Activated naive CD8-positive, alpha-beta T cell (primary cell): Measurements from ENCODE around the gene SUGT1.
"Not testable (repeated sequence)": the region's sequence is repeated elsewhere in the genome, so short reads cannot be mapped to it uniquely, and the experiment has no call there.

ENCODE experiments used
- H3K27ac Mint-ChIP-seq: one replicate; pipeline ENCODE4 v1.8.0; 2021; ENCODE audit warnings: mixed read lengths
- H3K27me3 Mint-ChIP-seq: one replicate; pipeline ENCODE4 v1.8.0; 2021; ENCODE audit warnings: mixed read lengths
- H3K36me3 Mint-ChIP-seq: one replicate; pipeline ENCODE4 v1.8.0; 2021; ENCODE audit warnings: mixed read lengths
- H3K4me1 Mint-ChIP-seq: one replicate; pipeline ENCODE4 v1.8.0; 2021; ENCODE audit warnings: low read depth, mixed read lengths
- H3K4me3 Mint-ChIP-seq: one replicate; pipeline ENCODE4 v1.8.0; 2021; ENCODE audit warnings: mild to moderate bottlenecking, mixed read lengths
- H3K9me3 Mint-ChIP-seq: one replicate; pipeline ENCODE4 v1.8.0; 2021; ENCODE audit warnings: low read depth, mixed read lengths

The SUGT1 gene

DNA sequence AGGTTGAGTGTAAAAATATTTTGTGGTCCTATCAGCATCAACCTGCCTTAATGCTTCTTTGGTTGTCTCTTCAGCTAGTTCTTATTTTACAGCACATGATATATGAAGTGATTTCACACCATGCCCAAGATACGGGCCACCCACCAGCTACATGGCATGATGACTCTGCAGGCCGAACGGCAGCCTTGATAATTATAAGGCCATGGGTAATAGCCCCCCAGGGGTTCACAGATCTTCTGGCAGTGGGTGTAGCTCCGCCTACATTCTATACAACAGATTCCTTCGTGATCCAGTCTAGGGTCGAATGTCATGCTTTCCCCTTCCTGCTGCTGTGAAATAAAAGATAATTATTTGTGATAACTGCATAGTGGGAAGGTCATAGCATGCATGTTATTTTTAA is 50.8 kb downstream of the SUGT1 start:
- no peaks in the 10 kb centered on the region for H3K4me1 Mint-ChIP-seq
- H3K9me3 Mint-ChIP-seq, result no peaks in the 10 kb centered on the region
- H3K4me3 Mint-ChIP-seq, result no peak overlapping the region
- H3K27ac Mint-ChIP-seq, result no peak overlapping the region
- no peaks in the 10 kb centered on the region for H3K36me3 Mint-ChIP-seq
- H3K27me3 Mint-ChIP-seq, result no peaks in the 10 kb centered on the region

DNA sequence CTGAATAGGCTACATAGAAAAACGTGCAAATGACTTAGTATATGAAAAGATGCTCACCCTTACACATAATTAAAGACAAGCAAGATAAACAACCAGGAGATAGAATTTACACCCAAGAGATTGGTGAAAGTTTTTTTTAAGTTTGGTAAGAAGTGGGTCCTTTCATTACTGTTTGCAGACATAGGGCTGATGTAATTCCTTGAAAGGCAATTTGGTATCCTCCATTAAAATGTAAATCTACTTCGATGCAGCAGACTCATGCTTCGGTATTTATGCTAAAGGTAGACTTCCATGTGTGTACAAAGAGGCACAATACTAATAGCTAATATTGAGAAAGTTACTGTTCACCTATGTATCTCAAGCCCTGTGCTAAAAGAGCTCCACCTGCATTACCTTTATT is 53.4 kb downstream of the SUGT1 start:
- no peaks in the 10 kb centered on the region for H3K4me1 Mint-ChIP-seq
- H3K36me3 Mint-ChIP-seq, result no peaks in the 10 kb centered on the region
- no peak overlapping the region for H3K27ac Mint-ChIP-seq
- H3K4me3 Mint-ChIP-seq, result no peak overlapping the region
- peaks cover 1% of the 10 kb centered on the region for H3K27me3 Mint-ChIP-seq
- H3K9me3 Mint-ChIP-seq, result no peaks in the 10 kb centered on the region

DNA sequence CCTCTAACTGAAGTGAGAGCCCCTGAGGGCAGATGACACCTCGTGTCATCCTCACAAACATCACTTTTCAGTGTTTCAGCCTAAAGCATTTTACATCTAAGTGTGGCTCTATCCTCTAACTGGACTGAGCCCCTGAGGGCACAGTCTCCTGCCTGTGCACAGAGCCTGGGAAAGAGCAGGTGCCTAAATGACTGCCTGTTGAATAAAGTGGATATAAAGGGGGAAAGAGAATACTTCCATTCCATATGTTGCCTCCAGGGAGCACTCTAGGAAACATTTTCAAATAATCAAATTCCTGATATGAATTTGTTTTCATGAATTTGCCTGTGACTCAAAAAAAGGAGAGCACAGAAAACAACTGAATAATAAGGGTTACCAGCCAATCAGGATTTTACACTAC is 54.7 kb downstream of the SUGT1 start:
- H3K36me3 Mint-ChIP-seq, result no peaks in the 10 kb centered on the region
- H3K4me3 Mint-ChIP-seq, result no peak overlapping the region
- no peak overlapping the region for H3K27ac Mint-ChIP-seq
- H3K9me3 Mint-ChIP-seq, result no peaks in the 10 kb centered on the region
- H3K4me1 Mint-ChIP-seq, result no peaks in the 10 kb centered on the region
- H3K27me3 Mint-ChIP-seq, result peaks cover 1% of the 10 kb centered on the region

DNA sequence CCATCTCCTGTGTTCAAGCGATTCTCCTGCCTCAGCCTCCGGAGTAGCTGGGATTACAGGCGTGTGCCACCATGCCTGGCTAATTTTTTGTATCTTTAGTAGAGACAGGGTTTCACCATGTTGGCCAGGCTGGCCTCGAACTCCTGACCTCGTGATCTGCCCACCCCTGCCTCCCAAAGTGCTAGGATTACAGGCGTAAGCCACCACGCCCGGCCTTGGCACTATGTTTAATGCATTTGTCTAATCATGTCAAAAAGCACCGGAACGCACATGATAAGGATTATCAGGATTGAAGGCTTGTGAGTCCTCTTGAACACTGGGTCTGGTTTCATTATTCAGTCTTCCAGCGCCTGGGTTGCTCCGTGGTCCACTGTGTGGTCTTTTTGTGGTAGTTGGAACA is 55.6 kb downstream of the SUGT1 start:
- not testable (repeated sequence) for H3K27me3 Mint-ChIP-seq, H3K4me3 Mint-ChIP-seq, H3K9me3 Mint-ChIP-seq, H3K4me1 Mint-ChIP-seq, H3K27ac Mint-ChIP-seq, H3K36me3 Mint-ChIP-seq

DNA sequence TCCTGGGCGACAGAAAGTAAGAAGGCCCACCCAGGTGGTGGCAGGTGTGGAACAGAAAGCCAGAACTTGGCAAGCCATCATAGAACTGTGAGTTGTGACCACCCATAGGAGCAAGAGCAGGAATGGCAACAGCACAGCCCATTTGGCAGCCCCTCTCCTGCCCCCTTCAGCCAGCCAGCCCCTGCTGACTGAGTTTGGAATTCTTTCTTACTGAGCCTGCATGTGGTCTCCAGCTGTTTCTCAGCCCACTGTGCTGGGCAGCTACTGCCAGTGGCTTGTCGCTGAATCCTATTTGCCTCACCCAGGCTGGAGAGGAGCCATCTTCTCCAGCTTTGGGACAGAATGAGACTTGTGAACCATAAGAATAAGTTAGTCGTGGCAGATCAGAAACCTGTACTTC is 58.6 kb downstream of the SUGT1 start:
- Mint-ChIP-seq H3K27ac (no peak overlapping the region), H3K4me1 (no peaks in the 10 kb centered on the region), H3K4me3 (no peak overlapping the region), H3K36me3 (no peaks in the 10 kb centered on the region), H3K27me3 (peaks cover 1% of the 10 kb centered on the region), H3K9me3 (no peaks in the 10 kb centered on the region)

DNA sequence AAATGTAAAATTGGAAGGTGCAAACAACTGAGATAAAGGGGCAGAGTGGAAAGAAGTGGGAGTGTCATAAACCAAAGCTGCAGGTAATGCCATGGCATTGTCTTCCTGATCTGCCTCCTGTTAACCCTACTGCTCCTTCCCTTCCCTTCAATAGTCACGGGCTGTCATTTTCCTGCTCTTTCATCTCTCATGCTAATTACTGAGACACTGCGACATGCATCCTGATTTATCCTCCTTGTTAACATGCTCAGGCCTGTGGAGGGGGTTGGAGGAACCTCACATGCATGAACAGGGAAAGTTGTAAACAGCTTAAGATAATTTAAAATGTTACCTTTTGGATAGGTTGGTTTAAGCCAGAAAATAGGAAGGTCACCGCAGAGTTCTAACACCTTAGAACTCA is 59.7 kb downstream of the SUGT1 start:
- Mint-ChIP-seq H3K36me3 (no peaks in the 10 kb centered on the region), H3K27ac (no peak overlapping the region), H3K9me3 (no peaks in the 10 kb centered on the region), H3K4me3 (no peak overlapping the region), H3K4me1 (no peaks in the 10 kb centered on the region), H3K27me3 (peaks cover 7% of the 10 kb centered on the region)

DNA sequence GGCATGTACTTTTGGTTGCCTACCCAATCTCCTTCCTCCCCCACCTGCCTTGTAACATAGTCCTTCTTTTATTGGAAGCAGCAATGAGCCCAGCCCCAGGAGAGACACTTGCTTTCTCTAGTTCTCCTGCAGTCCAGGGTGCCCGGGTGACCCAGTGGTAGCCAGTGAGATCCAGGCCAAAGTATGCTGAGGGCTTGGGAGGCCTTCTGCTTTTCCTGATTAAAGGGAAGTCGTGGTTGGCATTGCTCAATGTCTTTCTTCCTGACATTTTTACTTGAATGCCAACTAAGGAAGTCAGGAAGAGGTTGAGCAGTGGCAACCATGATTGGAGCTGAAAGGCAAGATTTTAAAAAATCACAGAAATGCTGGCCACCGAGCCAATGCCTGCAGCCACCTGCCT is 61.3 kb downstream of the SUGT1 start:
- Mint-ChIP-seq H3K27ac (no peak overlapping the region), H3K9me3 (peaks cover 7% of the 10 kb centered on the region), H3K4me1 (no peaks in the 10 kb centered on the region), H3K27me3 (peaks cover 13% of the 10 kb centered on the region), H3K4me3 (no peak overlapping the region), H3K36me3 (peaks cover 5% of the 10 kb centered on the region)

DNA sequence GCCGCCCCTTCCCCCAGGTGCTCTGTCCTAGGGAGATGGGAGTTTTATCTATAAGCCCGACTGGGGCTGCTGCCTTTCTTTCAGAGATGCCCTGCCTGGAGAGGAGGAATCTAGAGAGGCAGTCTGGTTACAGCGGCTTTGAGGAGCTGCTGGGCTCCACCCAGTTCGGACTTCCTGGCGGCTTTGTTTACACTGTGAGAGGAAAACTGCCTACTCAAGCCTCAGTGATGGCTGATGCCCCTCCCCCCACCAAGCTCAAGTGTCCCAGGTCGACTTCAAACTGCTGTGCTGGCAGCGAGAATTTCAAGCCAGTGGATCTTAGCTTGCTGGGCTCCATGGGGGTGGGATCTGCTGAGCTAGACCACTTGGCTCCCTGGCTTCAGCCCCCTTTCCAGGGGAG is 68.3 kb downstream of the SUGT1 start:
- not testable (repeated sequence) for H3K4me1 Mint-ChIP-seq, H3K27ac Mint-ChIP-seq, H3K4me3 Mint-ChIP-seq, H3K9me3 Mint-ChIP-seq
- Mint-ChIP-seq H3K36me3 (peaks cover 15% of the 10 kb centered on the region), H3K27me3 (peaks cover 24% of the 10 kb centered on the region)

DNA sequence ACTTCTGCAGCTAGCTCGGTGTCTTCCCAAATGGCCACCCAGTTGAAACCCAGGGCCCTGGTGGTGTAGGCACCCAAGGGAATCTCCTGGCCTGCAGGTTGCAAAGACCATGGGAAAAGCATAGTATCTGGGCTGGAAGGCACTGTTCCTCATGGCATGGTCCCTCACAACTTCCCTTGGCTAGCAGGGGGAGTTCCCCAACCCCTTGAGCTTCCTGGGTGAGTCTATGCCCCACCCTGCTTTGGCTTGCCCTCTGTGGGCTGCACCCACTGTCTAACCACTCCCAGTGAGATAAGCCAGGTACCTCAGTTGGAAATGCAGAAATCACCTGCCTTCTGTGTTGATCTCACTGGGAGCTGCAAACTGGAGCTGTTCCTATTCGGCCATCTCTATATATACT is 68.7 kb downstream of the SUGT1 start:
- not testable (repeated sequence) for H3K9me3 Mint-ChIP-seq, H3K27ac Mint-ChIP-seq, H3K4me1 Mint-ChIP-seq, H3K4me3 Mint-ChIP-seq
- peaks cover 24% of the 10 kb centered on the region for H3K27me3 Mint-ChIP-seq
- H3K36me3 Mint-ChIP-seq, result peaks cover 15% of the 10 kb centered on the region

DNA sequence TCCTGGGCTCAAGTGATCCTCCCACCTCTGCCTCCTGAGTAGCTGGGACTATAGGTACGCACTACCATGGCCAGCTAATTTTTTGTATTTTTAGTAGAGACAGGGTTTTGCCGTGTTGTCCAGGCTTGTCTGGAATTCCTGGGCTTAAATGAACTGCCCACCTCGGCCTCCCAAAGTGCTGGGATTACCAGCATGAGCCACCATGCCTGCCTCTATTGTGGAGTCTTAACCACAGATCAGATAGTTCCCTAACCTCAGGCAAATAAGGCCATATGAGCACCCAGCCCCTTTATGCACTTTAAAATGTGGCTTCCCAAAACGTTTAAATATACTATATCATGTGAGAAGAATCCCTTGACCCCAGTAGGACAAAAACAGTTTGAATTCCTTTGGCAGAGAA is 70.5 kb downstream of the SUGT1 start:
- H3K27ac Mint-ChIP-seq, result no peak overlapping the region
- H3K36me3 Mint-ChIP-seq, result peaks cover 15% of the 10 kb centered on the region
- no peaks in the 10 kb centered on the region for H3K4me1 Mint-ChIP-seq
- H3K27me3 Mint-ChIP-seq, result peaks cover 20% of the 10 kb centered on the region
- no peak overlapping the region for H3K4me3 Mint-ChIP-seq
- H3K9me3 Mint-ChIP-seq, result peaks cover 5% of the 10 kb centered on the region

DNA sequence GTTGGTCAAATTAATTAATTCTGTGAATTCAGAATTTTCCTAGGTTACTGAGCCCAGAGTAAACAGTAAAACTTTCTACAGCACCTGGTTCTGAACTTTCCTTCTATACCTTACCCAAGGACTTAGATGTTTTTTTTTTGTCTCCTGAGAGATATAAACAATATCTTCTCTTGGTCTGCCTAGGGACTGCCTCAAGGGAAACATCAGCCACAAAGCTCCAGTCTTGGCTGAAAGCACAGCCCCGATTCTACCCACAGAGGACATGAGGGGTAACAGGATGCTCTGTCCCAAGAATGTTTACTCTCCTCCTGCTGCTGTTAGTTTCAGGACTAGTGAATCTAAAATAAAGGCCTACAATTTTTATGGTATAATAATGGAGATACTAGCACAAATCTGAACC is 72.7 kb downstream of the SUGT1 start:
- Mint-ChIP-seq H3K27ac (no peak overlapping the region), H3K4me3 (no peak overlapping the region), H3K9me3 (no peaks in the 10 kb centered on the region), H3K4me1 (no peaks in the 10 kb centered on the region), H3K36me3 (peaks cover 4% of the 10 kb centered on the region), H3K27me3 (peaks cover 7% of the 10 kb centered on the region)

DNA sequence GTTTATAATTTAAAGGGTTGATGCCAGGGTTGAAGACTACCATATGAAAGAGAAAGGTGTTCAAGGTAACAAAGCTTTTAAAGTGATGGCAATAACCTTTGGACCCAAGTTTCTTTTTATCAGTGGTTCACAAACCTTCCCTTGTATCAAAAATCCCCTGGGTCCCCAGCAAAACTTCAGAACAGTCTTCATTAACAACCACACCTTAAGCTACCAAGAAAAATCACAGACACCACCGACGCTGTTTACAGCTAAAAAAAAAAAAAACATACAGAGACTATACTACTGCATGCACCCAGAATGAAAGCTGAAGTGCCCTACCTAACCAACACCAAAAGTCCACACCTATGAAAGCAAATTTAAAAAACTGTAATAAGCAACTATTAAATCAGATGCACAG is 73.6 kb downstream of the SUGT1 start:
- H3K4me3 Mint-ChIP-seq, result no peak overlapping the region
- no peaks in the 10 kb centered on the region for H3K4me1 Mint-ChIP-seq
- peaks cover 4% of the 10 kb centered on the region for H3K36me3 Mint-ChIP-seq
- H3K9me3 Mint-ChIP-seq, result no peaks in the 10 kb centered on the region
- no peak overlapping the region for H3K27ac Mint-ChIP-seq
- H3K27me3 Mint-ChIP-seq, result peaks cover 11% of the 10 kb centered on the region

DNA sequence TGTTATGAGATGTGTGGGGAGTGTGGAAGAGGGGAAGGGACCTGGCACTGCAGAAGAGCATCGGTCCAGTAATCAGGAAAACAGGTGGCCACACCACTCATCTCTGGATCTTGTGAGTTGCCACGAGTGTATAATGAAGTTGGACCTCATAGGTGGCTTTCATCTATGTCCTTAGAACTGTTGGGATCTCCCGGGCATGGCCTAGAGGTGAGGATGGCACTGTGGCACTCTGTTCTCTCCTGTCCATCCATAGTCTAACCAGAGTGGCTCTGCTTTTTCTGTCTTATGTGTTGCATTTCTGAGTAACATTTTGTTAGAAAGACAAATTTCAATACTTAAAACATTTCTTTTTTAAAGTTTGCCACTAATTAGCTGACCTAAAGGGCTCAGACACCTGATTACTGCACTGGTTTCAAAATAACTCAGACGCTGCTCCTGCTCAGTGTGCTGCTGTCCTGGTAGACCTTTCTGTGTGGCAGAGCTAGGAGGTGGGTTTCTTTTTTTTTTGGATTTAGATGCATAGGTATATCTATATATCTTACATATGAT is 81.5 kb downstream of the SUGT1 start:
- H3K4me1 Mint-ChIP-seq, result peaks cover 2% of the 10 kb centered on the region
- H3K36me3 Mint-ChIP-seq, result no peaks in the 10 kb centered on the region
- no peak overlapping the region for H3K27ac Mint-ChIP-seq
- no peak overlapping the region for H3K4me3 Mint-ChIP-seq
- H3K27me3 Mint-ChIP-seq, result peaks cover 16% of the 10 kb centered on the region
- H3K9me3 Mint-ChIP-seq, result no peaks in the 10 kb centered on the region

DNA sequence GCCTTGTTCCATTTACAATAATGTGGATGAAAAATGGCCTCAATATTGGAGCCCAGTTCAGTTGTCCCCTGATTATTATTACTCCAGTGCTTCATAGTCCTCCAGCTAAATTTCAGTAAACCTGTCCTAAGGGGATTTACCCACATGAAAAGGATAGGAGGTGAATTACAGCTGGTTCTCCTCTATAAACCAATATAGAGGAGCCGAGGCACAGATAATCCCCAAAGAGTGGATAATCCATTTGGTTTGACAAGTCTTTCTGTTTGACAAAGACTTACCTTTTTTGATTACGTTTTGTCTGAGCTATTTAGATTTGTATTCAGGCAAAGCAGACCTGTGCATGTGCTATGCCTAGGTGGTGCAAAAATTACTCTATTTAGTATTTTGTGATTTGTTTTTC is 84.3 kb downstream of the SUGT1 start:
- H3K9me3 Mint-ChIP-seq, result no peaks in the 10 kb centered on the region
- H3K36me3 Mint-ChIP-seq, result no peaks in the 10 kb centered on the region
- H3K4me3 Mint-ChIP-seq, result no peak overlapping the region
- H3K4me1 Mint-ChIP-seq, result peaks cover 4% of the 10 kb centered on the region
- H3K27me3 Mint-ChIP-seq, result peaks cover 26% of the 10 kb centered on the region
- H3K27ac Mint-ChIP-seq, result no peak overlapping the region

DNA sequence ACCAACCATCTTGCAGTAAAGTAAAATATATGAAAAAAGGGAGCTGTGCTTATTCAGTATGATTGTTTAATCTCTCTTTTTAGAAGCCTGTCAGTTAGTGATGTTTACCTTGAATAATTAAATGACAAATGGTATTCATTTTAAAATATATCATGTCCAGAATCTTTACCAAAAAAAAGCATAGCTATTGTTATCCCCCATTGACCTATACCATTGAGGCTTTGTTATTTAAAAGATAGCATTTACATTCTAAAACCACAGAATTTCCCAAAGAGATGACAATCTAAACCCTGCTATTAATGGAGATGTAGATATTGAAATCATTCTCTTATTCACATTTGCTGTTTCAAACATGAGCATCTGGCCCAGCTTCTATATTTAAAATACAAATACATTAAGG is 84.8 kb downstream of the SUGT1 start:
- no peaks in the 10 kb centered on the region for H3K36me3 Mint-ChIP-seq
- peaks cover 30% of the 10 kb centered on the region for H3K27me3 Mint-ChIP-seq
- no peaks in the 10 kb centered on the region for H3K9me3 Mint-ChIP-seq
- no peak overlapping the region for H3K27ac Mint-ChIP-seq
- peak overlapping the region; percentile 46 for H3K4me3 Mint-ChIP-seq
- peaks cover 4% of the 10 kb centered on the region for H3K4me1 Mint-ChIP-seq

DNA sequence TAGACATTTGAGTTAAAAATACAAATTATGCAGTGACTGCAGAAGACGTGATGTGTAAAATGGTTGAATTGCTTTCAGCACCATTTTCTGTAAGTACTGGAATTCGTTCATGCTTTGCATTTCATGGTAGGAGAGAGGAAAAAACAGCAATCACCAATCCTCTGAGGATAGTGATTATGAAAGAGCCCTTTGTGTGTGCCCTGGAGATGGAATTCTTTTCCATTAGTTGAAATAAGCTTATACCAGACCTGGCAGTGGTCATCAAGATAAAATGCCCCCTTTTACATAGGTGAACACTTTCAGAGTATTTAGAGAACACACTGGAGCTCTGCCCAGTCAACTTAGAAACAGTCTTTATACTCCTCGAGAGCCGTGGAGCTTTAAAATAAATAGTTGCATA is 85.3 kb downstream of the SUGT1 start:
- H3K4me1 Mint-ChIP-seq, result peaks cover 4% of the 10 kb centered on the region
- no peak overlapping the region for H3K27ac Mint-ChIP-seq
- no peaks in the 10 kb centered on the region for H3K9me3 Mint-ChIP-seq
- H3K4me3 Mint-ChIP-seq, result peak overlapping the region; percentile 65
- peaks cover 34% of the 10 kb centered on the region for H3K27me3 Mint-ChIP-seq
- H3K36me3 Mint-ChIP-seq, result no peaks in the 10 kb centered on the region
